PC-3 (cell line): ENCODE data around the gene PRICKLE2. TPM values are rescaled to one million over a fixed set of nuclear protein-coding genes. Genes with fewer than 3 reads are reported as not detected.

Source experiments
- ATAC-seq: fragments of 200-7000 bp; cut with Tn5 transposase; 2 replicates; pipeline ENCODE4 v1.9.1; 2020; ENCODE audit warnings: mild to moderate bottlenecking, moderate library complexity
- BruUV-seq: library from RNA; stranded (reverse); fragments of 400-500 nt; replicated peaks from 2 replicates; lab custom pipeline; 2021; lab: Mats Ljungman, UMichigan
- CTCF ChIA-PET: fragments of 300-600 bp; sonication (Branson Sonifier 250); formaldehyde crosslinking; loops from one replicate; lab custom pipeline; 2022; ENCODE audit warnings: antibody characterized with exemption; lab: Charles Lee
- POLR2A ChIA-PET: fragments of 300-600 bp; sonication (Branson Sonifier 250); formaldehyde crosslinking; loops from one replicate; lab custom pipeline; 2022; ENCODE audit warnings: antibody characterized with exemption; ENCODE audit not compliant: unreplicated experiment; lab: Charles Lee
- DNase-seq: peaks from one replicate; pipeline ENCODE4 v3.0.0-alpha.2; 2015
- H2AFZ ChIP-seq: fragments of 300-600 bp; sonication (generic); 2 replicates; pipeline ENCODE4 v1.6.0; 2016; ENCODE audit warnings: antibody characterized with exemption, low read length
- H3F3A ChIP-seq: fragments of 300-600 bp; sonication (generic); one replicate; pipeline ENCODE4 v1.6.0; 2017; ENCODE audit warnings: antibody characterized with exemption, low read length, control low read depth, mild to moderate bottlenecking; ENCODE audit not compliant: unreplicated experiment
- H3K27ac ChIP-seq: fragments of 300-600 bp; sonication (generic); 2 replicates; pipeline ENCODE4 v1.5.1; 2016; ENCODE audit warnings: mild to moderate bottlenecking, low read length
- H3K27me3 ChIP-seq: fragments of 300-600 bp; sonication (generic); 2 replicates; pipeline ENCODE4 v1.6.1; 2016; ENCODE audit warnings: low read length, mixed read lengths
- H3K36me3 ChIP-seq: fragments of 300-600 bp; sonication (generic); 2 replicates; pipeline ENCODE4 v1.6.1; 2016; ENCODE audit warnings: low read depth, mixed run types, low read length, mixed read lengths
- H3K4me1 ChIP-seq: fragments of 300-600 bp; sonication (generic); 2 replicates; pipeline ENCODE4 v1.5.1; 2016; ENCODE audit warnings: low read length; ENCODE audit not compliant: insufficient read depth
- H3K4me2 ChIP-seq: fragments of 300-600 bp; sonication (generic); 2 replicates; pipeline ENCODE4 v1.6.0; 2016; ENCODE audit warnings: low read length
- H3K4me3 ChIP-seq: fragments of 300-600 bp; sonication (generic); 2 replicates; pipeline ENCODE4 v1.5.1; 2016; ENCODE audit warnings: mild to moderate bottlenecking, low read length, mixed read lengths
- H3K79me2 ChIP-seq: fragments of 300-600 bp; sonication (generic); 2 replicates; pipeline ENCODE4 v1.6.1; 2017; ENCODE audit warnings: low read length, mixed read lengths
- H3K9ac ChIP-seq: fragments of 300-600 bp; sonication (generic); 2 replicates; pipeline ENCODE4 v1.6.0; 2016; ENCODE audit warnings: mild to moderate bottlenecking, low read length
- H3K9me2 ChIP-seq: fragments of 300-600 bp; sonication (generic); replicated peaks from 2 replicates; pipeline ENCODE4 v1.6.1; 2016; ENCODE audit warnings: mixed run types, low read length, mixed read lengths
- H3K9me3 ChIP-seq: fragments of 300-600 bp; sonication (generic); 2 replicates; pipeline ENCODE4 v1.6.1; 2016; ENCODE audit warnings: low read length, mixed read lengths
- H4K20me1 ChIP-seq: fragments of 300-600 bp; sonication (generic); 2 replicates; pipeline ENCODE4 v1.6.1; 2016; ENCODE audit warnings: low read length, mixed read lengths
- EZH2 ChIP-seq: fragments of 300-600 bp; sonication (generic); IDR thresholded peaks from one replicate; pipeline ENCODE4 v1.6.1; 2017; ENCODE audit warnings: antibody characterized with exemption, mild to moderate bottlenecking, low read length; ENCODE audit not compliant: unreplicated experiment
- EZH2phosphoT487 ChIP-seq: fragments of 300-600 bp; sonication (generic); IDR thresholded peaks from 2 replicates; pipeline ENCODE4 v1.6.1; 2018; ENCODE audit warnings: mild to moderate bottlenecking, antibody characterized with exemption, low read length, borderline replicate concordance
- intact Hi-C: fragments of 100-400 bp; cut with micrococcal nuclease; formaldehyde crosslinking; loops from 2 replicates; pipeline ENCODE4 v1.9.0; 2023
- total RNA-seq: library from RNA; depleted of rRNA; stranded (reverse); fragments of >200 nt; gene quantifications from 2 replicates; pipeline ENCODE4 v1.2.3, GENCODE V29; 2014
- TF ChIP-seq, protein P1 (sequence below): fragments of 300-600 bp; sonication (generic); conservative IDR thresholded peaks from 2 replicates; pipeline ENCODE4 v1.5.1; 2017; ENCODE audit warnings: antibody characterized with exemption, low read depth, mild to moderate bottlenecking, low read length

Gene PRICKLE2
- total RNA-seq, 1 experiment from 2014 or later: 1.8 TPM

- Histone ChIP-seq H3K4me1 (no peaks in the 10 kb centered on the region), H2AFZ (no peak overlapping the region), H3K36me3 (no peaks in the 10 kb centered on the region), H3K9me3 (no peaks in the 10 kb centered on the region), H4K20me1 (no peaks in the 10 kb centered on the region), H3K4me3 (no peak overlapping the region), H3K9ac (no peak overlapping the region), H3K4me2 (no peak overlapping the region), H3K9me2 (no peaks in the 10 kb centered on the region), H3F3A (no peaks in the 10 kb centered on the region), H3K27me3 (no peaks in the 10 kb centered on the region), H3K27ac (no peak overlapping the region), H3K79me2 (no peaks in the 10 kb centered on the region)
- no TSS peak for BruUV-seq
- POLR2A ChIA-PET: no interaction called here
- CTCF ChIA-PET: no interaction called here
- TF ChIP-seq, protein P1, sequence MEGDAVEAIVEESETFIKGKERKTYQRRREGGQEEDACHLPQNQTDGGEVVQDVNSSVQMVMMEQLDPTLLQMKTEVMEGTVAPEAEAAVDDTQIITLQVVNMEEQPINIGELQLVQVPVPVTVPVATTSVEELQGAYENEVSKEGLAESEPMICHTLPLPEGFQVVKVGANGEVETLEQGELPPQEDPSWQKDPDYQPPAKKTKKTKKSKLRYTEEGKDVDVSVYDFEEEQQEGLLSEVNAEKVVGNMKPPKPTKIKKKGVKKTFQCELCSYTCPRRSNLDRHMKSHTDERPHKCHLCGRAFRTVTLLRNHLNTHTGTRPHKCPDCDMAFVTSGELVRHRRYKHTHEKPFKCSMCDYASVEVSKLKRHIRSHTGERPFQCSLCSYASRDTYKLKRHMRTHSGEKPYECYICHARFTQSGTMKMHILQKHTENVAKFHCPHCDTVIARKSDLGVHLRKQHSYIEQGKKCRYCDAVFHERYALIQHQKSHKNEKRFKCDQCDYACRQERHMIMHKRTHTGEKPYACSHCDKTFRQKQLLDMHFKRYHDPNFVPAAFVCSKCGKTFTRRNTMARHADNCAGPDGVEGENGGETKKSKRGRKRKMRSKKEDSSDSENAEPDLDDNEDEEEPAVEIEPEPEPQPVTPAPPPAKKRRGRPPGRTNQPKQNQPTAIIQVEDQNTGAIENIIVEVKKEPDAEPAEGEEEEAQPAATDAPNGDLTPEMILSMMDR: no peak
- no peak for TF ChIP-seq EZH2phosphoT487
- TF ChIP-seq EZH2: no peak
- intact Hi-C loops: no loop called here
- DNase-seq (no peak), ATAC-seq (no peak)
Measured at GRCh38 chr3:64074895-64075679, 150.2 kb downstream of the PRICKLE2 start.

DNA sequence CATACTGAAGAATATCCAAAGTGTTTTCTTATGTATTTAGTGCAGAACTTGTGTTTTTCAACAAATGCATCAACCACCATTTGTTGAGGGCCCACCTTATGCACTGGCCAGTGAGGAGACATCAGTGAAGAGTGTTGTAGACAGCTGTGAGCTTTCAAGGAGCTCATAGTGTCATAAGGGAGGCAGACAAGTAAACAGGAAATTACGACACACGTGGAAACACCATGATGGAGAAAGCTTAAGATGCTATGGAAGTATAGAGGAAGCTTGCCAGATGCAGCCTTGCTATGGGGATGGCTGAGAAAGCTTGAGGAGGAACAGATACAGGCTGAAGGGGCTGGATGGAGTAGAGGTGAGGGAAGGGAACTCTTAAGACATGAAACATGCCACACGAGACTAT is 151.2 kb downstream of the PRICKLE2 start:
- DNase-seq (no peak), ATAC-seq (no peak)
- Histone ChIP-seq H3K27me3 (no peaks in the 10 kb centered on the region), H3K9ac (no peak overlapping the region), H3F3A (no peaks in the 10 kb centered on the region), H3K9me3 (no peaks in the 10 kb centered on the region), H4K20me1 (no peaks in the 10 kb centered on the region), H3K4me3 (no peak overlapping the region), H3K9me2 (no peaks in the 10 kb centered on the region), H3K79me2 (no peaks in the 10 kb centered on the region), H3K4me1 (no peaks in the 10 kb centered on the region), H3K27ac (no peak overlapping the region), H3K4me2 (no peak overlapping the region), H3K36me3 (no peaks in the 10 kb centered on the region), H2AFZ (no peak overlapping the region)
- intact Hi-C loops: no loop called here
- ChIA-PET POLR2A (no interaction called here), CTCF (no interaction called here)
- BruUV-seq: no TSS peak
- TF ChIP-seq EZH2: no peak
- TF ChIP-seq, protein P1: no peak
- no peak for TF ChIP-seq EZH2phosphoT487

DNA sequence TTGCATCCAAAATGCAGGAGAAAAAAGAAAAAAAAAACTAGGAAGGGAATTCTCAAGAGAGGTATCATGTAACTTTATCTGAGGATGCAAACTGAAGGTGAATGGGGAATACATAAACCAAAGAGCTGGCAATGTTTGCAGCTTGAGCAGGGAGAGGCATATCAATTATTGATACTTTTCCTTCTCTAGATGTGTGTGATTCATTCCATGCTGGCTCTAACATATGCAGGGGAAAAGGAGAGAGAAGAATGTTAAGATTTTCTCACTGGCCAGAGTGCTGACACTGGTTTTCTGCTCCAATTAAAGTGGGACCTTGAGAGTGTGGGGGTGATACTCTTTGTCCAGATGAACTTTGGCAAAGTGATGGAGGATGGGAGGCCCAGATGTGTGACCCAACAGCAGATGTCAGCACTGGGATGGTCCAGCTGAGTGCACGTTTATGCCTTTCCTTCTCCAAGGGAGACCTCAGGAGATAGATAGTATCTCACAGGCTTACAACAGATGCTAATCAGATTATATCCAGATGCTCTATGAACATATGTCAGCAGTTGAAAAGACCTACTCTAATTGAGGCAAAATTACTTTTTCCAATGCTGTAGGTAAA is 152.0 kb downstream of the PRICKLE2 start:
- Histone ChIP-seq H3K9me2 (no peaks in the 10 kb centered on the region), H3K79me2 (no peaks in the 10 kb centered on the region), H2AFZ (no peak overlapping the region), H3K4me2 (no peak overlapping the region), H3K27me3 (no peaks in the 10 kb centered on the region), H4K20me1 (no peaks in the 10 kb centered on the region), H3K4me3 (no peak overlapping the region), H3K27ac (no peak overlapping the region), H3K9me3 (no peaks in the 10 kb centered on the region), H3K4me1 (no peaks in the 10 kb centered on the region), H3F3A (no peaks in the 10 kb centered on the region), H3K36me3 (no peaks in the 10 kb centered on the region), H3K9ac (no peak overlapping the region)
- DNase-seq: no peak
- ATAC-seq: no peak
- ChIA-PET POLR2A (no interaction called here), CTCF (no interaction called here)
- TF ChIP-seq EZH2: no peak
- TF ChIP-seq, protein P1: no peak
- TF ChIP-seq EZH2phosphoT487: no peak
- no TSS peak for BruUV-seq
- intact Hi-C loops: no loop called here
